SK-N-SH treated with all-trans-retinoic acid at 6 μM for 48 hours (cell line): ENCODE results near the gene KRT83.
A peak's percentile ranks its signal among the peaks of the same experiment; 100 is the strongest.

Source experiments
- ATAC-seq: fragments of 200-7000 bp; cut with Tn5 transposase; 3 replicates; pipeline ENCODE4 v1.9.1; 2020; ENCODE audit warnings: mild to moderate bottlenecking, moderate library complexity
- BACH2 ChIP-seq: fragments of 250-450 bp; sonication (Bioruptor Pico); IDR thresholded peaks from 2 replicates; pipeline ENCODE4 v1.9.0; 2021; ENCODE audit warnings: mild to moderate bottlenecking, borderline replicate concordance
- CSDC2 ChIP-seq: fragments of 250-450 bp; sonication (Bioruptor Pico); IDR thresholded peaks from 2 replicates; pipeline ENCODE4 v1.5.0; 2020; ENCODE audit warnings: mild to moderate bottlenecking, moderate library complexity
- ESRRG ChIP-seq: fragments of 250-450 bp; sonication (Bioruptor Pico); IDR thresholded peaks from 2 replicates; pipeline ENCODE4 v1.6.1; 2021; ENCODE audit warnings: mild to moderate bottlenecking
- ISL1 ChIP-seq: fragments of 250-450 bp; sonication (Bioruptor Pico); IDR thresholded peaks from 2 replicates; pipeline ENCODE4 v2.1.2; 2022; ENCODE audit warnings: mild to moderate bottlenecking, moderate library complexity
- OSR1 ChIP-seq: fragments of 250-450 bp; sonication (Bioruptor Pico); IDR thresholded peaks from 2 replicates; pipeline ENCODE4 v1.8.0; 2022; ENCODE audit warnings: moderate library complexity, mild to moderate bottlenecking, inconsistent platforms
- PPARA ChIP-seq: fragments of 250-450 bp; sonication (Bioruptor Pico); IDR thresholded peaks from 2 replicates; pipeline ENCODE4 v1.5.0; 2020; ENCODE audit warnings: mild to moderate bottlenecking, borderline replicate concordance
- RARB ChIP-seq: fragments of 250-450 bp; sonication (Bioruptor Pico); IDR thresholded peaks from 2 replicates; pipeline ENCODE4 v1.8.0; 2021; ENCODE audit warnings: mild to moderate bottlenecking, moderate library complexity
- TCF4 ChIP-seq: fragments of 250-450 bp; sonication (Bioruptor Pico); IDR thresholded peaks from 2 replicates; pipeline ENCODE4 v1.8.0; 2021; ENCODE audit warnings: mild to moderate bottlenecking, moderate library complexity, borderline replicate concordance
- TOX ChIP-seq: fragments of 250-450 bp; sonication (Bioruptor Pico); IDR thresholded peaks from 2 replicates; pipeline ENCODE4 v1.8.0; 2021; ENCODE audit warnings: mild to moderate bottlenecking, moderate library complexity, borderline replicate concordance
- ZC3H10 ChIP-seq: fragments of 250-450 bp; sonication (Bioruptor Pico); IDR thresholded peaks from 2 replicates; pipeline ENCODE4 v1.5.1; 2021; ENCODE audit warnings: mild to moderate bottlenecking, moderate library complexity
- ZFP3 ChIP-seq: fragments of 250-450 bp; sonication (Bioruptor Pico); IDR thresholded peaks from 2 replicates; pipeline ENCODE4 v1.5.0; 2020; ENCODE audit warnings: mild to moderate bottlenecking, moderate library complexity
- ZFP30 ChIP-seq: fragments of 450-650 bp; formaldehyde crosslinking; IDR thresholded peaks from 2 replicates; pipeline ENCODE4 v1.5.0; 2022; ENCODE audit warnings: mild to moderate bottlenecking, moderate library complexity
- ZNF70 ChIP-seq: fragments of 450-650 bp; formaldehyde crosslinking; IDR thresholded peaks from 2 replicates; pipeline ENCODE4 v1.5.0; 2020; ENCODE audit warnings: mild to moderate bottlenecking, moderate library complexity
- ZNF8 ChIP-seq: fragments of 450-650 bp; formaldehyde crosslinking; IDR thresholded peaks from 2 replicates; pipeline ENCODE4 v1.5.0; 2020; ENCODE audit warnings: mild to moderate bottlenecking, moderate library complexity
- TF ChIP-seq, protein P1 (sequence below): fragments of 250-450 bp; sonication (Bioruptor Pico); IDR thresholded peaks from 2 replicates; pipeline ENCODE4 v1.8.0; 2021; ENCODE audit warnings: low read depth, mild to moderate bottlenecking, moderate library complexity, borderline replicate concordance
- TF ChIP-seq, protein P2 (sequence below): fragments of 250-450 bp; sonication (Bioruptor Pico); IDR thresholded peaks from 2 replicates; pipeline ENCODE4 v1.8.0; 2020; ENCODE audit warnings: mild to moderate bottlenecking, moderate library complexity, borderline replicate concordance
- TF ChIP-seq, protein P3 (sequence below): fragments of 250-450 bp; sonication (Bioruptor Pico); IDR thresholded peaks from 2 replicates; pipeline ENCODE4 v1.5.1; 2020; ENCODE audit warnings: low read depth, mild to moderate bottlenecking, moderate library complexity
- TF ChIP-seq, protein P4 (sequence below): fragments of 250-450 bp; sonication (Bioruptor Pico); IDR thresholded peaks from 2 replicates; pipeline ENCODE4 v1.5.0; 2020; ENCODE audit warnings: mild to moderate bottlenecking, moderate library complexity
- TF ChIP-seq, protein P5 (sequence below): fragments of 250-450 bp; sonication (Bioruptor Pico); IDR thresholded peaks from 2 replicates; pipeline ENCODE4 v1.5.1; 2021; ENCODE audit warnings: mild to moderate bottlenecking, moderate library complexity

Gene KRT83

DNA sequence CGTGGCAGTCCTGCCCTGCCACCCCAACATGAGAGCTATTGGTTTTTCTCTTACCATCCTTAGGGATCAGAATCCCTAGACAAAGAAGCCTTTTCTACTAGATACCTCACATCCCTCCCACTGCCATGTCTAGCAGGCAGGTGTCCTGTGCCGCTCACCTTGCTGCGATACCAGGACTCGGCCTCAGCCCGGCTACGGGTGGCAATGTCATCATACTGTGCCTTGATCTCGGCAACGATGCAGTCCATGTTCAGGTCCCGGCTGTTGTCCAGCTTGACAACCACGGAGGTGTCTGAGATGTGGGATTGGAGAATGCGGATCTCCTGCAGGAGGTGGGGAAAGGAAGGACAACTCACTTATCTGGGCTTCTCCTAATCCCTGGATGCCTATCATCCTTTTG is 4.5 kb downstream of the KRT83 start:
- TF ChIP-seq, protein P1, sequence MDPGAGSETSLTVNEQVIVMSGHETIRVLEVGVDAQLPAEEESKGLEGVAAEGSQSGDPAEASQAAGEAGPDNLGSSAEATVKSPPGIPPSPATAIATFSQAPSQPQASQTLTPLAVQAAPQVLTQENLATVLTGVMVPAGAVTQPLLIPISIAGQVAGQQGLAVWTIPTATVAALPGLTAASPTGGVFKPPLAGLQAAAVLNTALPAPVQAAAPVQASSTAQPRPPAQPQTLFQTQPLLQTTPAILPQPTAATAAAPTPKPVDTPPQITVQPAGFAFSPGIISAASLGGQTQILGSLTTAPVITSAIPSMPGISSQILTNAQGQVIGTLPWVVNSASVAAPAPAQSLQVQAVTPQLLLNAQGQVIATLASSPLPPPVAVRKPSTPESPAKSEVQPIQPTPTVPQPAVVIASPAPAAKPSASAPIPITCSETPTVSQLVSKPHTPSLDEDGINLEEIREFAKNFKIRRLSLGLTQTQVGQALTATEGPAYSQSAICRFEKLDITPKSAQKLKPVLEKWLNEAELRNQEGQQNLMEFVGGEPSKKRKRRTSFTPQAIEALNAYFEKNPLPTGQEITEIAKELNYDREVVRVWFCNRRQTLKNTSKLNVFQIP (CRISPR knock-in tag): no peak
- TF ChIP-seq ESRRG (CRISPR knock-in tag): no peak
- TF ChIP-seq ZNF70 (CRISPR knock-in tag): no peak
- TF ChIP-seq TCF4 (CRISPR knock-in tag): no peak
- TF ChIP-seq, protein P2, sequence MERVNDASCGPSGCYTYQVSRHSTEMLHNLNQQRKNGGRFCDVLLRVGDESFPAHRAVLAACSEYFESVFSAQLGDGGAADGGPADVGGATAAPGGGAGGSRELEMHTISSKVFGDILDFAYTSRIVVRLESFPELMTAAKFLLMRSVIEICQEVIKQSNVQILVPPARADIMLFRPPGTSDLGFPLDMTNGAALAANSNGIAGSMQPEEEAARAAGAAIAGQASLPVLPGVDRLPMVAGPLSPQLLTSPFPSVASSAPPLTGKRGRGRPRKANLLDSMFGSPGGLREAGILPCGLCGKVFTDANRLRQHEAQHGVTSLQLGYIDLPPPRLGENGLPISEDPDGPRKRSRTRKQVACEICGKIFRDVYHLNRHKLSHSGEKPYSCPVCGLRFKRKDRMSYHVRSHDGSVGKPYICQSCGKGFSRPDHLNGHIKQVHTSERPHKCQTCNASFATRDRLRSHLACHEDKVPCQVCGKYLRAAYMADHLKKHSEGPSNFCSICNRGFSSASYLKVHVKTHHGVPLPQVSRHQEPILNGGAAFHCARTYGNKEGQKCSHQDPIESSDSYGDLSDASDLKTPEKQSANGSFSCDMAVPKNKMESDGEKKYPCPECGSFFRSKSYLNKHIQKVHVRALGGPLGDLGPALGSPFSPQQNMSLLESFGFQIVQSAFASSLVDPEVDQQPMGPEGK (CRISPR knock-in tag): no peak
- no peak for TF ChIP-seq ZFP3 (CRISPR knock-in tag)
- TF ChIP-seq, all 23 proteins: peak for 0
- ATAC-seq: no peak

DNA sequence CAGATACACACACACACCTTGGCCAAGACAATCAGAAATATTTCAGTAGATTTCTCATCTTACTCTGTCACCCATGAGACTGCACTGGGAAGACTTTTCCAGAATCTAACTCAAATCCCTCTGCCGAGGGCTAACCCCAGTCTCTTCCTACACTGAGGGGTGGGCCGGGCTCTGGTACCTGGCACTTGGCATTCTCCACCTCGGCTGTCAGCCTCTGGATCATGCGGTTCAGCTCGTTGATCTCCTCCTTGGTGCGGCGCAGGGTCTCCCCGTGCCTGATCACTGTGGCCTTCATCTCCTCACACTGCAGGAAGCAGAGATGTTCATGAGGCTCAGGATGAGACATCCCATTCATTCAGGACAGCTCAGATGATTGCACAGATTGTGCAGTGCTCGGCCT is 4.9 kb downstream of the KRT83 start:
- TF ChIP-seq BACH2 (CRISPR knock-in tag) (no peak), ESRRG (CRISPR knock-in tag) (no peak), ZC3H10 (no peak), ISL1 (no peak), TOX (no peak), PPARA (CRISPR knock-in tag) (no peak), CSDC2 (CRISPR knock-in tag) (no peak), OSR1 (CRISPR knock-in tag) (no peak), TCF4 (CRISPR knock-in tag) (no peak), RARB (no peak)
- TF ChIP-seq, protein P3, sequence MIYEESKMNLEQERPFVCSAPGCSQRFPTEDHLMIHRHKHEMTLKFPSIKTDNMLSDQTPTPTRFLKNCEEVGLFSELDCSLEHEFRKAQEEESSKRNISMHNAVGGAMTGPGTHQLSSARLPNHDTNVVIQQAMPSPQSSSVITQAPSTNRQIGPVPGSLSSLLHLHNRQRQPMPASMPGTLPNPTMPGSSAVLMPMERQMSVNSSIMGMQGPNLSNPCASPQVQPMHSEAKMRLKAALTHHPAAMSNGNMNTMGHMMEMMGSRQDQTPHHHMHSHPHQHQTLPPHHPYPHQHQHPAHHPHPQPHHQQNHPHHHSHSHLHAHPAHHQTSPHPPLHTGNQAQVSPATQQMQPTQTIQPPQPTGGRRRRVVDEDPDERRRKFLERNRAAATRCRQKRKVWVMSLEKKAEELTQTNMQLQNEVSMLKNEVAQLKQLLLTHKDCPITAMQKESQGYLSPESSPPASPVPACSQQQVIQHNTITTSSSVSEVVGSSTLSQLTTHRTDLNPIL (CRISPR knock-in tag): no peak
- TF ChIP-seq, protein P4, sequence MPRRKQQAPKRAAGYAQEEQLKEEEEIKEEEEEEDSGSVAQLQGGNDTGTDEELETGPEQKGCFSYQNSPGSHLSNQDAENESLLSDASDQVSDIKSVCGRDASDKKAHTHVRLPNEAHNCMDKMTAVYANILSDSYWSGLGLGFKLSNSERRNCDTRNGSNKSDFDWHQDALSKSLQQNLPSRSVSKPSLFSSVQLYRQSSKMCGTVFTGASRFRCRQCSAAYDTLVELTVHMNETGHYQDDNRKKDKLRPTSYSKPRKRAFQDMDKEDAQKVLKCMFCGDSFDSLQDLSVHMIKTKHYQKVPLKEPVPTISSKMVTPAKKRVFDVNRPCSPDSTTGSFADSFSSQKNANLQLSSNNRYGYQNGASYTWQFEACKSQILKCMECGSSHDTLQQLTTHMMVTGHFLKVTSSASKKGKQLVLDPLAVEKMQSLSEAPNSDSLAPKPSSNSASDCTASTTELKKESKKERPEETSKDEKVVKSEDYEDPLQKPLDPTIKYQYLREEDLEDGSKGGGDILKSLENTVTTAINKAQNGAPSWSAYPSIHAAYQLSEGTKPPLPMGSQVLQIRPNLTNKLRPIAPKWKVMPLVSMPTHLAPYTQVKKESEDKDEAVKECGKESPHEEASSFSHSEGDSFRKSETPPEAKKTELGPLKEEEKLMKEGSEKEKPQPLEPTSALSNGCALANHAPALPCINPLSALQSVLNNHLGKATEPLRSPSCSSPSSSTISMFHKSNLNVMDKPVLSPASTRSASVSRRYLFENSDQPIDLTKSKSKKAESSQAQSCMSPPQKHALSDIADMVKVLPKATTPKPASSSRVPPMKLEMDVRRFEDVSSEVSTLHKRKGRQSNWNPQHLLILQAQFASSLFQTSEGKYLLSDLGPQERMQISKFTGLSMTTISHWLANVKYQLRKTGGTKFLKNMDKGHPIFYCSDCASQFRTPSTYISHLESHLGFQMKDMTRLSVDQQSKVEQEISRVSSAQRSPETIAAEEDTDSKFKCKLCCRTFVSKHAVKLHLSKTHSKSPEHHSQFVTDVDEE (CRISPR knock-in tag): no peak
- ATAC-seq: no peak

DNA sequence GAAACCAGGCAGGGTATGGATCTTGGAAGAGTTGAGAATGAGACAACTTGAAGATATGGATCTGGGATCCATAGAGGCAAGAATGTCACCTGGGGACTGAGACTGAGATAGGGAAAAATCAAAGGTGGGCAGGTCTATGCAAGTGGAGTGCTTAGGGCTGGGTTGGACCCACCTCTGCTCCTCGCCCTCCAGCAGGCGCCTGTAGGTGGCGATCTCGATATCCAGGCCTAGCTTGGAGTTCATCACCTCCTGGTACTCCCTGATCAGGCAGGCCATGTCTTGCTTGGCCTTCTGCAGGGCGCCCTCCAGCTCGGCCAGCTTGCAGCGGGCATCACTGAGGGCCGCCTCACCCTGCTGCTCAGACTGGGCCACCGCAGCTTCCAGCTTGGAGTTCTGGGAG is 5.5 kb downstream of the KRT83 start:
- peak; percentile 61 for ATAC-seq

DNA sequence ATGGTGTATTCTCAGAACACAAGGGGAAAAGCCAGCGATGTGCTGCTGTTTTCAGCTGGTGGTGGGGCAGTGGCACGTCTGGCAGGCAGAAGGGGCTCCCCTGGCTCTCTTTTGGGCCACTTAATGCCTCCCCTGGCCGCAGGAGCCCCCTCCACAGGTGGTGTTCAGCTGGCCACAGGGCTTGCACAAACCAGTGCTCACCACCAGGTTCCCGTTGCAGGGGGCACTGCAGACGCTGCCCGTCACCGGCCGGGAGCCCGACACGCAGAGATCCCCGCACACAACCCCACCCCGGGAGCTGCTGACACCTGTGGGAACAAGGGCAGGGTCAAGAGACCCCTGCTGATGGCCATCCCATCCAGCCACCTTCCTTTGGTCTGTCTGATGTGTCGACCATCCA is 6.7 kb downstream of the KRT83 start:
- TF ChIP-seq ISL1 (no peak), BACH2 (CRISPR knock-in tag) (no peak), PPARA (CRISPR knock-in tag) (no peak), ZFP30 (no peak), TCF4 (CRISPR knock-in tag) (no peak), ZC3H10 (no peak), TOX (no peak), ESRRG (CRISPR knock-in tag) (no peak), ZNF8 (CRISPR knock-in tag) (no peak), CSDC2 (CRISPR knock-in tag) (no peak), RARB (no peak)
- TF ChIP-seq, protein P2 (CRISPR knock-in tag): no peak
- TF ChIP-seq, protein P3 (CRISPR knock-in tag): no peak
- TF ChIP-seq, protein P1 (CRISPR knock-in tag): no peak
- TF ChIP-seq, protein P5, sequence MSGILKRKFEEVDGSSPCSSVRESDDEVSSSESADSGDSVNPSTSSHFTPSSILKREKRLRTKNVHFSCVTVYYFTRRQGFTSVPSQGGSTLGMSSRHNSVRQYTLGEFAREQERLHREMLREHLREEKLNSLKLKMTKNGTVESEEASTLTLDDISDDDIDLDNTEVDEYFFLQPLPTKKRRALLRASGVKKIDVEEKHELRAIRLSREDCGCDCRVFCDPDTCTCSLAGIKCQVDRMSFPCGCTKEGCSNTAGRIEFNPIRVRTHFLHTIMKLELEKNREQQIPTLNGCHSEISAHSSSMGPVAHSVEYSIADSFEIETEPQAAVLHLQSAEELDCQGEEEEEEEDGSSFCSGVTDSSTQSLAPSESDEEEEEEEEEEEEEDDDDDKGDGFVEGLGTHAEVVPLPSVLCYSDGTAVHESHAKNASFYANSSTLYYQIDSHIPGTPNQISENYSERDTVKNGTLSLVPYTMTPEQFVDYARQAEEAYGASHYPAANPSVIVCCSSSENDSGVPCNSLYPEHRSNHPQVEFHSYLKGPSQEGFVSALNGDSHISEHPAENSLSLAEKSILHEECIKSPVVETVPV (CRISPR knock-in tag): no peak
- no peak for ATAC-seq
